Subcutaneous abdominal adipose tissue (tissue), 5 donors: ENCODE results near the gene FKBP8.
"Not testable (repeated sequence)": the region's sequence is repeated elsewhere in the genome, so short reads cannot be mapped to it uniquely, and the experiment has no call there.

Experiments used
- H3K27ac ChIP-seq: one replicate; pipeline ENCODE4 v1.7.0; 2013; ENCODE audit warnings: low read depth, mild to moderate bottlenecking, inconsistent platforms, low read length, moderate library complexity
- H3K27me3 ChIP-seq, 5 donors: one replicate each; pipeline ENCODE4 v1.7.0; 2013; ENCODE audit warnings: low read length in 5 of 5, inconsistent platforms in 1 of 5; ENCODE audit not compliant: control insufficient read depth in 5 of 5, insufficient read depth in 4 of 5
- H3K36me3 ChIP-seq, 5 donors: one replicate each; pipeline ENCODE4 v1.7.0; 2013; ENCODE audit warnings: low read length in 5 of 5; ENCODE audit not compliant: control insufficient read depth in 5 of 5, insufficient read depth in 5 of 5
- H3K4me1 ChIP-seq, 5 donors: one replicate each; pipeline ENCODE4 v1.7.0; 2013; ENCODE audit warnings: low read length in 5 of 5, mild to moderate bottlenecking in 3 of 5, moderate library complexity in 1 of 5; ENCODE audit not compliant: control insufficient read depth in 5 of 5, insufficient read depth in 5 of 5
- H3K4me3 ChIP-seq, 5 donors: one replicate each; pipeline ENCODE4 v1.7.0; 2013; ENCODE audit warnings: low read length in 5 of 5, low read depth in 1 of 5
- H3K9ac ChIP-seq, 5 donors: one replicate each; pipeline ENCODE4 v1.7.0; 2013; ENCODE audit warnings: low read length in 5 of 5, mild to moderate bottlenecking in 4 of 5, moderate library complexity in 3 of 5
- H3K9me3 ChIP-seq, 5 donors: one replicate each; pipeline ENCODE4 v1.7.0; 2013; ENCODE audit warnings: low read length in 5 of 5; ENCODE audit not compliant: control insufficient read depth in 5 of 5
- donor health status: healthy.
- donor health status: healthy.
- donor health status: healthy.
- donor health status: healthy.
- donor health status: healthy.

Gene FKBP8

DNA sequence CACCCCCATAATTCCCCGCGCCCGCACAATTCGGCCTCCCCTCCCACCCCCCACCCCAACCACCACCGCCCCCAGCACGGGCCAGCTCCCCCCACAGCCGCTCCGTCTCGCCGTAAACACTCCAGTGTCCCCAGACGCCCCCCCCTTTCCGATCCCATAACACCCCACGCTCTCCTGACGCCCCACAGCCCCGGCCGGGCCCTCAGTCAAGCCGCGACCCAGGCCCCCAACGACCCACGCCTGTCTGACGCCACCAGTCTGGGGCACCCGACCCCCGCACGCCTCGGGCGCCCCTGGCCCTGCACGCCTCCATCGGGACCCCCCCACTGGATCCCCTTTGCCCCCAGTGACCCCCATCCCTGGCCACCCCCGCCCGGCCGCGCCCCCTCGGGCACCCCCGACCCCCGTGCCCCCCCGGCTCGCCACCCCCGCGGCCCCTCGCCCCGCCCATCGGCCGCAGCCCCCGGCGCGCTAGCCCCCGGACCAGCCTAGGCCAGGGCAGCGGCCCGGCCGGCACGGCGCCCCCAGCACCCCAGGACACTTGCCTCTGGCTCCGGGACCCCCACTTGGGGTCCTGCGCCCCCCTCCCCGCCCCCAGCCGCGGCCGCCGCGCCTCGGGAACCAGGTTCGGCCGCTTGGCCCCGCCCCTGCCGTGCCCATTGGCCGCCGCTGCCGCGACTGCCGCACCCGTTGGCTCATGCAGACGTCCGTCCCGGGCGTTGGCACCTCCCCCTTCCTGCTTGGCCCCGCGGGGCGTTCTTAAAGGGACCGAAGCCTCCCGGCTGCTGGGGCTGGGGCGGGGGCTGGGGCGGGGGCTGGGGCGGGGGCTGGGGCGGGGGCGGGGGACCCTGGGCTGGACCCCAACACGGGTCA lies at the start of gene FKBP8:
TSS of gene FKBP8 (minus strand) at position 633 of the 873 bp plus-strand sequence. CDS start 1,603 bp downstream, outside the sequence.
- H3K4me1 ChIP-seq, result peaks cover 0 to 24% (median 19%) of the 10 kb centered on the region in 5 donors

DNA sequence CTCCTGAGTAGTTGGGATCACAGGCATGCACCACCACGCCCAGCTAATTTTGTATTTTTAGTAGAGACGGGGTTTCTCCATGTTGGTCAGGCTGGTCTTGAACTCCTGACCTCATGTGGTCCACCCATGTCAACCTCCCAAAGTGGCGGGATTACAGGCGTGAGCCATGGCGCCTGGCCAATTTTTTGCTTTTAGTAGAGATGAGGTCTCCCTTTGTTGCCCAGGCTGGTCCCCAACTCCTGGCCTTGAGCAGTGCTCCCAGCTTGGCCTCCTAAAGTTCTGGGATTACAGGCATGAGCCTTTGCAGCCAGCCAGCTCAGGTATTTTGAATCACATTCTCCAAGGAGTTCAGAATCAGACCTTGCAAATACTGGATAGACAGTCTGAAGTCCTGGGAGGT lies 49.4 kb upstream of the FKBP8 start:
- H3K27ac ChIP-seq, H3K9me3 ChIP-seq, H3K9ac ChIP-seq, H3K27me3 ChIP-seq, H3K4me3 ChIP-seq: not testable (repeated sequence)
- peaks cover 0 to 10% (median 7%) of the 10 kb centered on the region in 5 donors for H3K36me3 ChIP-seq
- peaks cover 0 to 60% (median 45%) of the 10 kb centered on the region in 5 donors for H3K4me1 ChIP-seq

More for the DNA sequence above, at the start of gene FKBP8:
- Histone ChIP-seq H3K36me3 (peaks cover 4 to 28% (median 20%) of the 10 kb centered on the region in 5 donors), H3K27ac (peak within 1 kb of the TSS; percentile 49), H3K27me3 (no peaks in the 10 kb centered on the region), H3K9me3 (no peaks in the 10 kb centered on the region), H3K4me3 (peak within 1 kb of the TSS; percentile 66 to 89 (median 72)), H3K9ac (peak within 1 kb of the TSS; percentile 1 to 85 (median 53))

DNA sequence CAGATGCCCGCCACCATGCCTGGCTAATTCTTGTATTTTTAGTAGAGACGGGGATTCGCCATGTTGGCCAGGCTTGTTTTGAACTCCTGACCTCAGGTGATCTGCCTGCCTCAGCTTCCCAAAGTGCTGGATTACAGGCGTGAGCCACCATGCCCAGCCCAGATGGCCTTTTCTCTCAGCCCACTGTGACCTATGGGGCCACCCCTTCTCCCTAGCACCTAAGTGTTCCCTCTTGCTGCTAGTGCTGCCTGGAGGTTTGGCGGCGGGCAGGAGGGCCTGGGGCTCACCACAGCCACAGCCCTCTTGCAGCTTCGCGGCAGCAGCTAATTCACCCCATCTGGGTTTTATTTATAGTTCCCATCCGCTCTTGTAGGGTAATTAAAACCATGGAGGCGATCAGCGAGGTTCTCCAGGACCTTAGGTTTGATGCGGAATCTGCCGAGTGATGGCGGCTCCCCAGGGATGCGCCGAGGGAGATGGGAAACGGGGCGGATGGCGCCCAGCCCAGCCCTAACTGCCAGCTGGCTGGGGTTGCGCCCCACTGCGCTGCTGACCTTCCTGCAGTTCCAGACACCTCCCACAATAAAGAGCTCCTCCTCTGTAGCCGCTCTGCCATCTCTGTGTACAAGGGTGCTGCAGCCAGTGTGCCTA lies 48.5 kb upstream of the FKBP8 start:
- no peak overlapping the region for H3K4me3 ChIP-seq
- peaks cover 0 to 59% (median 47%) of the 10 kb centered on the region in 5 donors for H3K4me1 ChIP-seq
- H3K27ac ChIP-seq, result no peak overlapping the region
- H3K27me3 ChIP-seq, result peaks cover 0 to 7% (median 2%) of the 10 kb centered on the region in 5 donors
- no peak overlapping the region for H3K9ac ChIP-seq
- no peaks in the 10 kb centered on the region for H3K9me3 ChIP-seq
- H3K36me3 ChIP-seq, result peaks cover 0 to 10% (median 7%) of the 10 kb centered on the region in 5 donors

- Histone ChIP-seq H3K27ac (no peak overlapping the region), H3K4me1 (peaks cover 0 to 57% (median 47%) of the 10 kb centered on the region in 5 donors), H3K4me3 (peak overlapping the region in 1 of 5 donors; percentile 44), H3K9ac (no peak overlapping the region), H3K36me3 (peaks cover 0 to 10% (median 7%) of the 10 kb centered on the region in 5 donors), H3K27me3 (peaks cover 0 to 4% (median 0%) of the 10 kb centered on the region in 5 donors), H3K9me3 (no peaks in the 10 kb centered on the region)
These were observed 47.2 kb upstream of the FKBP8 start for GRCh38 chr19:18590273-18591272.

- H3K9ac ChIP-seq, result peak overlapping the region in 4 of 5 donors; percentile 69 to 81 (median 70)
- H3K27ac ChIP-seq, result peak overlapping the region; percentile 81
- H3K4me3 ChIP-seq, result peak overlapping the region; percentile 74 to 91 (median 81)
- no peaks in the 10 kb centered on the region for H3K27me3 ChIP-seq
- no peaks in the 10 kb centered on the region for H3K9me3 ChIP-seq
- peaks cover 0 to 10% (median 7%) of the 10 kb centered on the region in 5 donors for H3K36me3 ChIP-seq
- peaks cover 0 to 51% (median 41%) of the 10 kb centered on the region in 5 donors for H3K4me1 ChIP-seq
These were observed 46.3 kb upstream of the FKBP8 start for GRCh38 chr19:18589380-18590272.

- Histone ChIP-seq H3K9me3 (no peaks in the 10 kb centered on the region), H3K4me1 (peaks cover 0 to 45% (median 35%) of the 10 kb centered on the region in 5 donors)
These were observed 45.4 kb upstream of the FKBP8 start, which contains the start of gene REX1BD for GRCh38 chr19:18588611-18589379. REX1BD (plus strand) TSS chr19:18588798; CDS start chr19:18588802, 4 bp downstream.

GRCh38 chr19:18587962-18588610 lies 44.7 kb upstream of the FKBP8 start:
- Histone ChIP-seq H3K36me3 (peaks cover 0 to 10% (median 7%) of the 10 kb centered on the region in 5 donors), H3K9ac (peak overlapping the region in 4 of 5 donors; percentile 69 to 81 (median 70)), H3K4me3 (peak overlapping the region; percentile 65 to 91 (median 81)), H3K9me3 (no peaks in the 10 kb centered on the region), H3K27me3 (no peaks in the 10 kb centered on the region), H3K4me1 (peaks cover 0 to 42% (median 34%) of the 10 kb centered on the region in 5 donors), H3K27ac (peak overlapping the region; percentile 81)

More at GRCh38 chr19:18588611-18589379, 45.4 kb upstream of the FKBP8 start, which contains the start of gene REX1BD:
- Histone ChIP-seq H3K36me3 (peaks cover 0 to 10% (median 7%) of the 10 kb centered on the region in 5 donors), H3K9ac (peak within 1 kb of the TSS in 4 of 5 donors; percentile 69 to 81 (median 70)), H3K4me3 (peak within 1 kb of the TSS; percentile 74 to 91 (median 81)), H3K27me3 (no peaks in the 10 kb centered on the region), H3K27ac (peak within 1 kb of the TSS; percentile 81)

- no peak overlapping the region for H3K27ac ChIP-seq
- peaks cover 0 to 42% (median 34%) of the 10 kb centered on the region in 5 donors for H3K4me1 ChIP-seq
- no peaks in the 10 kb centered on the region for H3K9me3 ChIP-seq
- no peak overlapping the region for H3K4me3 ChIP-seq
- no peaks in the 10 kb centered on the region for H3K27me3 ChIP-seq
- peaks cover 0 to 10% (median 7%) of the 10 kb centered on the region in 5 donors for H3K36me3 ChIP-seq
- peak overlapping the region in 2 of 5 donors; percentile 23 to 71 for H3K9ac ChIP-seq
These were observed 44.2 kb upstream of the FKBP8 start for GRCh38 chr19:18587561-18587960.
